SK-N-SH (cell line): ENCODE data around the gene HRH2. TPM values are rescaled to one million over a fixed set of nuclear protein-coding genes. Genes with fewer than 3 reads are reported as not detected.

ENCODE experiments used
- CTCF ChIA-PET: fragments of 300-600, 350-600 bp; formaldehyde crosslinking; extraction: SDS; loops from one replicate; lab custom pipeline; 2021; lab: Yijun Ruan, JAX
- POLR2A ChIA-PET: fragments of 350-600 bp; sonication (Branson Sonifier 250); formaldehyde crosslinking; extraction: SDS; loops from one replicate; lab custom pipeline; 2020; ENCODE audit warnings: antibody characterized with exemption, inconsistent platforms; lab: Yijun Ruan, JAX
- DNase-seq: peaks from one replicate; pipeline ENCODE4 v3.0.0; 2012
- H2AFZ ChIP-seq: fragments of 200-600 bp; sonication (generic); 2 replicates; pipeline ENCODE4 v1.8.1; 2016; ENCODE audit warnings: antibody characterized with exemption, mild to moderate bottlenecking, low read depth
- H3F3A ChIP-seq: fragments of 200-600 bp; sonication (generic); replicated peaks from 2 replicates; pipeline ENCODE3; 2016; ENCODE audit warnings: antibody characterized with exemption, mild to moderate bottlenecking; ENCODE audit not compliant: insufficient read depth
- H3K27ac ChIP-seq, 2 experiments: fragments of 200-500 bp in 1 of 2; fragments of 200-600 bp in 1 of 2; sonication (Bioruptor generic) in 1 of 2; sonication (generic), shearing (Covaris generic) in 1 of 2; 2 replicates each; pipeline versions ENCODE4 v1.5.1 to v1.6.1; 2014 to 2016; ENCODE audit warnings: low read depth in 2 of 2, inconsistent platforms in 1 of 2, low read length in 1 of 2, mild to moderate bottlenecking in 1 of 2, mixed read lengths in 1 of 2
- H3K27me3 ChIP-seq: fragments of 200-600 bp; sonication (generic), shearing (Covaris generic); 2 replicates; pipeline ENCODE4 v1.6.1; 2016; ENCODE audit warnings: mixed run types; ENCODE audit not compliant: insufficient read depth
- H3K36me3 ChIP-seq, 2 experiments: fragments of 200-500 bp in 1 of 2; fragments of 200-600 bp in 1 of 2; sonication (Bioruptor generic) in 1 of 2; sonication (generic) in 1 of 2; replicated peaks in 1 of 2; 2 replicates each; pipeline versions ENCODE3 to v1.5.1; 2014 to 2016; ENCODE audit warnings: low read length in 1 of 2, mild to moderate bottlenecking in 1 of 2; ENCODE audit not compliant: insufficient read depth in 2 of 2, control insufficient read depth in 1 of 2
- H3K4me1 ChIP-seq, 2 experiments: fragments of 200-500 bp in 1 of 2; fragments of 200-600 bp in 1 of 2; sonication (Bioruptor generic) in 1 of 2; sonication (generic), shearing (Covaris generic) in 1 of 2; 2 replicates each; pipeline versions ENCODE4 v1.5.1 to v1.6.1; 2014 to 2016; ENCODE audit warnings: low read depth in 1 of 2, low read length in 1 of 2, mixed run types in 1 of 2; ENCODE audit not compliant: insufficient read depth in 2 of 2, control insufficient read depth in 1 of 2
- H3K4me2 ChIP-seq: fragments of 200-600 bp; sonication (generic), shearing (Covaris generic); 2 replicates; pipeline ENCODE4 v1.6.1; 2017; ENCODE audit warnings: mixed run types
- H3K4me3 ChIP-seq, 2 experiments: fragments of 200-500 bp in 1 of 2; fragments of 200-600 bp in 1 of 2; sonication (Bioruptor generic) in 1 of 2; sonication (generic), shearing (Covaris generic) in 1 of 2; 2 replicates each; pipeline versions ENCODE4 v1.5.1 to v1.8.1; 2014 to 2016; ENCODE audit warnings: low read depth in 2 of 2, inconsistent platforms in 1 of 2, low read length in 1 of 2, mild to moderate bottlenecking in 1 of 2, mixed read lengths in 1 of 2, moderate library complexity in 1 of 2
- H3K79me2 ChIP-seq: fragments of 200-600 bp; sonication (generic); 2 replicates; pipeline ENCODE4 v1.8.1; 2017; ENCODE audit warnings: mild to moderate bottlenecking; ENCODE audit not compliant: insufficient read depth
- H3K9ac ChIP-seq: fragments of 200-600 bp; sonication (generic); 2 replicates; pipeline ENCODE4 v1.6.1; 2017; ENCODE audit warnings: mixed run types
- H3K9me2 ChIP-seq: fragments of 200-600 bp; sonication (generic); 2 replicates; pipeline ENCODE4 v1.6.1; 2017; ENCODE audit warnings: mixed run types
- H3K9me3 ChIP-seq: fragments of 200-600 bp; sonication (generic); 2 replicates; pipeline ENCODE4 v1.6.1; 2017; ENCODE audit warnings: mixed run types, mild to moderate bottlenecking, moderate library complexity
- H4K20me1 ChIP-seq: fragments of 200-600 bp; sonication (generic); 2 replicates; pipeline ENCODE4 v1.6.1; 2017; ENCODE audit warnings: mild to moderate bottlenecking, mixed run types; ENCODE audit not compliant: insufficient read depth
- IRF3 ChIP-seq: fragments of 150-350 bp; IDR thresholded peaks from 2 replicates; pipeline ENCODE4 v1.6.1; 2016; ENCODE audit warnings: mild to moderate bottlenecking, low read depth, low read length
- NFIC ChIP-seq: IDR thresholded peaks from 2 replicates; pipeline ENCODE4 v1.4.0; 2012; ENCODE audit warnings: borderline replicate concordance
- PBX3 ChIP-seq: IDR thresholded peaks from 2 replicates; pipeline ENCODE4; 2012
- RAD21 ChIP-seq: IDR thresholded peaks from 2 replicates; pipeline ENCODE4 v1.6.1; 2012; ENCODE audit warnings: mild to moderate bottlenecking, low read length
- RCOR1 ChIP-seq: fragments of 150-350 bp; IDR thresholded peaks from 2 replicates; pipeline ENCODE4 v1.6.1; 2017; ENCODE audit warnings: antibody characterized with exemption, low read length
- RXRA ChIP-seq: IDR thresholded peaks from 2 replicates; pipeline ENCODE4 v1.4.0; 2012; ENCODE audit warnings: low read depth, mild to moderate bottlenecking, borderline replicate concordance
- TAF1 ChIP-seq: IDR thresholded peaks from 2 replicates; pipeline ENCODE4 v1.6.1; 2012; ENCODE audit warnings: low read depth, mild to moderate bottlenecking, low read length, moderate library complexity, borderline replicate concordance
- TCF12 ChIP-seq: IDR thresholded peaks from 2 replicates; pipeline ENCODE4 v1.4.0; 2012
- WGBS: methylation state at CpG from one replicate; pipeline ENCODE4 v1.1.6; 2017; ENCODE audit warnings: low lambda C conversion rate; 5-methylcytosine and 5-hydroxymethylcytosine counted together
- polyA plus RNA-seq, 3 experiments: library from polyadenylated mRNA; depleted of rRNA; stranded (reverse); fragments of >200 nt; gene quantifications; 2 replicates each; pipeline ENCODE4 v1.2.3, GENCODE V29; 2012
- TF ChIP-seq, protein P1 (sequence below): IDR thresholded peaks from 2 replicates; pipeline ENCODE4 v1.4.0; 2012; ENCODE audit warnings: low read depth
- TF ChIP-seq, protein P2 (sequence below): IDR thresholded peaks from 2 replicates; pipeline ENCODE4 v1.6.1; 2012; ENCODE audit warnings: mild to moderate bottlenecking, low read depth, low read length, moderate library complexity
- TF ChIP-seq, protein P3 (sequence below): IDR thresholded peaks from 2 replicates; pipeline ENCODE4 v1.4.0; 2012; ENCODE audit warnings: low read depth, borderline replicate concordance

Gene HRH2
- polyA plus RNA-seq, 1 of the 3 experiments (the other 2 are of a cell fraction) = 0.08 TPM

DNA sequence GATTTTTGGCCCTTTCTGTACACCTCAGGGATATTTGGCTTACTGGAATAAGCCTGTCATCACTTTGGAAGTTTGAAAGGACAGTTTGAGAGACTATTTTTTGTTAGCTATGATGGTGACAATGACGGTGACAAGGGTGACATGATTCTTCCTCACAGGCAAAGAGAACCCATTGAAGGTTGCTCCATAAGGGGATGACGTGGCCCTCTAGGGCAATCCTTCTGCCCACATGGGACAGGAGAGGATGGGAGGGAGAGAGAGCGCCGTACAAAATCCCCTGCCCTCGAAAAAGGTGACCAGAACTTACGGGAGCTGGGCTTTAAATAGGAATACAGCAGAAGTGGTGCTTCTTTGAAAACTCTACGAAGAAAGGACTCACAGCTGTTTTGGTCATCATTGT is 22.6 kb downstream of the HRH2 start:
- no peak overlapping the region for H3K27ac ChIP-seq
- H3K36me3 ChIP-seq = no peaks in the 10 kb centered on the region
- no peak overlapping the region for H3K4me2 ChIP-seq
- H4K20me1 ChIP-seq = no peaks in the 10 kb centered on the region
- ChIA-PET CTCF (interaction anchor here (0.6 to 1.2 kb wide), 2 partner anchors 49 to 887 kb away, joined by 3 to 4 read pairs; no protein-coding TSS in a partner anchor), POLR2A (no interaction called here)
- H3F3A ChIP-seq = no peaks in the 10 kb centered on the region
- DNase-seq = no peak
- no peaks in the 10 kb centered on the region for H3K27me3 ChIP-seq
- 56% methylated on average over 7 of the region's 7 CpGs for WGBS
- no peak for TF ChIP-seq RXRA
- TF ChIP-seq IRF3 = no peak
- TF ChIP-seq TAF1 = no peak
- TF ChIP-seq, protein P1, sequence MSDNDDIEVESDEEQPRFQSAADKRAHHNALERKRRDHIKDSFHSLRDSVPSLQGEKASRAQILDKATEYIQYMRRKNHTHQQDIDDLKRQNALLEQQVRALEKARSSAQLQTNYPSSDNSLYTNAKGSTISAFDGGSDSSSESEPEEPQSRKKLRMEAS = no peak
- no peak for TF ChIP-seq PBX3
- no peak for TF ChIP-seq RCOR1
- TF ChIP-seq, protein P2, sequence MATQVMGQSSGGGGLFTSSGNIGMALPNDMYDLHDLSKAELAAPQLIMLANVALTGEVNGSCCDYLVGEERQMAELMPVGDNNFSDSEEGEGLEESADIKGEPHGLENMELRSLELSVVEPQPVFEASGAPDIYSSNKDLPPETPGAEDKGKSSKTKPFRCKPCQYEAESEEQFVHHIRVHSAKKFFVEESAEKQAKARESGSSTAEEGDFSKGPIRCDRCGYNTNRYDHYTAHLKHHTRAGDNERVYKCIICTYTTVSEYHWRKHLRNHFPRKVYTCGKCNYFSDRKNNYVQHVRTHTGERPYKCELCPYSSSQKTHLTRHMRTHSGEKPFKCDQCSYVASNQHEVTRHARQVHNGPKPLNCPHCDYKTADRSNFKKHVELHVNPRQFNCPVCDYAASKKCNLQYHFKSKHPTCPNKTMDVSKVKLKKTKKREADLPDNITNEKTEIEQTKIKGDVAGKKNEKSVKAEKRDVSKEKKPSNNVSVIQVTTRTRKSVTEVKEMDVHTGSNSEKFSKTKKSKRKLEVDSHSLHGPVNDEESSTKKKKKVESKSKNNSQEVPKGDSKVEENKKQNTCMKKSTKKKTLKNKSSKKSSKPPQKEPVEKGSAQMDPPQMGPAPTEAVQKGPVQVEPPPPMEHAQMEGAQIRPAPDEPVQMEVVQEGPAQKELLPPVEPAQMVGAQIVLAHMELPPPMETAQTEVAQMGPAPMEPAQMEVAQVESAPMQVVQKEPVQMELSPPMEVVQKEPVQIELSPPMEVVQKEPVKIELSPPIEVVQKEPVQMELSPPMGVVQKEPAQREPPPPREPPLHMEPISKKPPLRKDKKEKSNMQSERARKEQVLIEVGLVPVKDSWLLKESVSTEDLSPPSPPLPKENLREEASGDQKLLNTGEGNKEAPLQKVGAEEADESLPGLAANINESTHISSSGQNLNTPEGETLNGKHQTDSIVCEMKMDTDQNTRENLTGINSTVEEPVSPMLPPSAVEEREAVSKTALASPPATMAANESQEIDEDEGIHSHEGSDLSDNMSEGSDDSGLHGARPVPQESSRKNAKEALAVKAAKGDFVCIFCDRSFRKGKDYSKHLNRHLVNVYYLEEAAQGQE = no peak
- no peak for TF ChIP-seq NFIC
- TF ChIP-seq, protein P3, sequence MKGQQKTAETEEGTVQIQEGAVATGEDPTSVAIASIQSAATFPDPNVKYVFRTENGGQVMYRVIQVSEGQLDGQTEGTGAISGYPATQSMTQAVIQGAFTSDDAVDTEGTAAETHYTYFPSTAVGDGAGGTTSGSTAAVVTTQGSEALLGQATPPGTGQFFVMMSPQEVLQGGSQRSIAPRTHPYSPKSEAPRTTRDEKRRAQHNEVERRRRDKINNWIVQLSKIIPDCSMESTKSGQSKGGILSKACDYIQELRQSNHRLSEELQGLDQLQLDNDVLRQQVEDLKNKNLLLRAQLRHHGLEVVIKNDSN = no peak
- TF ChIP-seq RAD21 = no peak
- no peak for TF ChIP-seq TCF12
- H3K9me2 ChIP-seq = no peaks in the 10 kb centered on the region
- H2AFZ ChIP-seq = no peak overlapping the region
- no peaks in the 10 kb centered on the region for H3K79me2 ChIP-seq
- H3K4me3 ChIP-seq = no peak overlapping the region
- H3K4me1 ChIP-seq = peaks cover 0 to 3% of the 10 kb centered on the region in 2 experiments; a peak in 1 of 4 replicates
- H3K9me3 ChIP-seq = no peaks in the 10 kb centered on the region
- no peak overlapping the region for H3K9ac ChIP-seq
